Peyer's patch (tissue), 4 donors: ENCODE measurements around the gene GPR18.

ENCODE experiments used
- POLR2A ChIP-seq, 2 donors: fragments of 450-650 bp; IDR thresholded peaks; one replicate each; pipeline ENCODE4 v1.5.1; 2017; ENCODE audit warnings: antibody characterized with exemption in 2 of 2, mild to moderate bottlenecking in 2 of 2, moderate library complexity in 2 of 2
- TF ChIP-seq, protein P1 (sequence below), 6 experiments: fragments of 450-650 bp in 4 of 6; fragments of 200-600 bp in 2 of 6; sonication (generic) in 1 of 6; IDR thresholded peaks; one replicate each; pipeline ENCODE4 v1.5.1; 2017 to 2019; ENCODE audit warnings: antibody characterized with exemption in 6 of 6, mild to moderate bottlenecking in 3 of 6, moderate library complexity in 1 of 6

DNA sequence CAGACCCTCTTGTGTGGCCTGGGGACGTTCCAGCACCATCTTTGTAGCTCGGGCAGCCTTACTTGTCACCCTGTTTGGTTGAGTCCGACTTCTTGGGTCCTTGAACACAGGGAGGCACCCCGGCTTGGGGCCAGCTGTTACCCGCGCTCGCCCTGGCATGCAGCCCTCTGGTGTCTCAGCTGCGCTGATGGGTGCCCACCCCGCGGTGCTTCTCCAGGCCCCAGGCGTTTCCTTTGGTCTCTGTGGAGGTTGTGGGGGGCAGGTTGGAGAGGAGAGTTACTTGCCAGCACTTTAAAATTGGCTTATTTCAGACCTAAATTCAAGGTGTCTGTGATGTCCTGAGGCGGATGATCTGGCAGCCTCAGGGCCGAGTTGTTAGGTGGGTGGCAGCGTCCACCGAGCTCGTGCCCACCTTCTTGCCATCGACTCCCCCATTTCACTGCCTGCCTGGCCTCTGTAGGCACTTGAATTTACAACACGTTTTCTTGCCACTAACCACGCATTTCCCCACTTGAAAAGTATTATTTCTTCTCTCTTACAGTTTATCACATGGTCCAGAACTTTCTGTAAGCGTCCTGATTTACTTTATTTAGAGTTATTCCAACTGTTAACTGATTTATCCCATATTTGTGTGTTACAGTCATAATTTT, 40.6 kb downstream of the GPR18 start:
- no peak for TF ChIP-seq POLR2A (IDR thresholded peaks at IDR 0.05)
- TF ChIP-seq, protein P1, sequence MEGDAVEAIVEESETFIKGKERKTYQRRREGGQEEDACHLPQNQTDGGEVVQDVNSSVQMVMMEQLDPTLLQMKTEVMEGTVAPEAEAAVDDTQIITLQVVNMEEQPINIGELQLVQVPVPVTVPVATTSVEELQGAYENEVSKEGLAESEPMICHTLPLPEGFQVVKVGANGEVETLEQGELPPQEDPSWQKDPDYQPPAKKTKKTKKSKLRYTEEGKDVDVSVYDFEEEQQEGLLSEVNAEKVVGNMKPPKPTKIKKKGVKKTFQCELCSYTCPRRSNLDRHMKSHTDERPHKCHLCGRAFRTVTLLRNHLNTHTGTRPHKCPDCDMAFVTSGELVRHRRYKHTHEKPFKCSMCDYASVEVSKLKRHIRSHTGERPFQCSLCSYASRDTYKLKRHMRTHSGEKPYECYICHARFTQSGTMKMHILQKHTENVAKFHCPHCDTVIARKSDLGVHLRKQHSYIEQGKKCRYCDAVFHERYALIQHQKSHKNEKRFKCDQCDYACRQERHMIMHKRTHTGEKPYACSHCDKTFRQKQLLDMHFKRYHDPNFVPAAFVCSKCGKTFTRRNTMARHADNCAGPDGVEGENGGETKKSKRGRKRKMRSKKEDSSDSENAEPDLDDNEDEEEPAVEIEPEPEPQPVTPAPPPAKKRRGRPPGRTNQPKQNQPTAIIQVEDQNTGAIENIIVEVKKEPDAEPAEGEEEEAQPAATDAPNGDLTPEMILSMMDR (IDR thresholded peaks at IDR 0.05), result no peak
